ENCODE results near the gene SIPA1L2.

The SIPA1L2 gene

DNA sequence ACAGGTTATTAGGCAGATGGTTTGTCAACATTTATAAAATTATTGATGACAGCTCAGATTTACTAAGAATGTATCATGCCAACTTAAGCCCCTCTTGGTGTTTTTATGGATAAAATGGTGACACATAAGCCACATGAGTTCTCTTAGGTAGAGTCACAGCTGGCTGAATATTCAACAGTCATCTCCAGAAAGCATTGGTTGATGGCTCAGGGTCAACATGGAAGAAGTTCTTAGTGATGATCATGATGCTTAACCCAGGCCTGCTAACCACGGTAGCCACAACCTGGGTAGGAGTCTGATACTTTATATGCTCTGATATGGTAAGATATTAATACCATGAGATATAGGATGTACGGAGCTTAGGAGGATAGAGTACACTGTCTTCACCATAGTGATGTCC lies 46.4 kb upstream of the SIPA1L2 start:
- no peak for TF ChIP-seq CTCF (IDR thresholded peaks at IDR 0.05; ENCODE audit: insufficient read depth, low read length)
- TF ChIP-seq SPI1 (IDR thresholded peaks at IDR 0.05; ENCODE audit: borderline replicate concordance, low read depth) = no peak
- TF ChIP-seq POLR2AphosphoS5 (IDR thresholded peaks at IDR 0.05; ENCODE audit: low read depth) = no peak
- TF ChIP-seq, protein P1, sequence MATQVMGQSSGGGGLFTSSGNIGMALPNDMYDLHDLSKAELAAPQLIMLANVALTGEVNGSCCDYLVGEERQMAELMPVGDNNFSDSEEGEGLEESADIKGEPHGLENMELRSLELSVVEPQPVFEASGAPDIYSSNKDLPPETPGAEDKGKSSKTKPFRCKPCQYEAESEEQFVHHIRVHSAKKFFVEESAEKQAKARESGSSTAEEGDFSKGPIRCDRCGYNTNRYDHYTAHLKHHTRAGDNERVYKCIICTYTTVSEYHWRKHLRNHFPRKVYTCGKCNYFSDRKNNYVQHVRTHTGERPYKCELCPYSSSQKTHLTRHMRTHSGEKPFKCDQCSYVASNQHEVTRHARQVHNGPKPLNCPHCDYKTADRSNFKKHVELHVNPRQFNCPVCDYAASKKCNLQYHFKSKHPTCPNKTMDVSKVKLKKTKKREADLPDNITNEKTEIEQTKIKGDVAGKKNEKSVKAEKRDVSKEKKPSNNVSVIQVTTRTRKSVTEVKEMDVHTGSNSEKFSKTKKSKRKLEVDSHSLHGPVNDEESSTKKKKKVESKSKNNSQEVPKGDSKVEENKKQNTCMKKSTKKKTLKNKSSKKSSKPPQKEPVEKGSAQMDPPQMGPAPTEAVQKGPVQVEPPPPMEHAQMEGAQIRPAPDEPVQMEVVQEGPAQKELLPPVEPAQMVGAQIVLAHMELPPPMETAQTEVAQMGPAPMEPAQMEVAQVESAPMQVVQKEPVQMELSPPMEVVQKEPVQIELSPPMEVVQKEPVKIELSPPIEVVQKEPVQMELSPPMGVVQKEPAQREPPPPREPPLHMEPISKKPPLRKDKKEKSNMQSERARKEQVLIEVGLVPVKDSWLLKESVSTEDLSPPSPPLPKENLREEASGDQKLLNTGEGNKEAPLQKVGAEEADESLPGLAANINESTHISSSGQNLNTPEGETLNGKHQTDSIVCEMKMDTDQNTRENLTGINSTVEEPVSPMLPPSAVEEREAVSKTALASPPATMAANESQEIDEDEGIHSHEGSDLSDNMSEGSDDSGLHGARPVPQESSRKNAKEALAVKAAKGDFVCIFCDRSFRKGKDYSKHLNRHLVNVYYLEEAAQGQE (IDR thresholded peaks at IDR 0.05; ENCODE audit: insufficient replicate concordance, low read depth) = no peak
- TF ChIP-seq GABPA (IDR thresholded peaks at IDR 0.05; ENCODE audit: low read depth) = no peak
- no peak overlapping the region for H3K27ac ChIP-seq (replicated peaks)
- DNase-seq (ENCODE audit: low read depth in 1 of 2, low spot score in 1 of 2) = no peak
- H3K4me3 ChIP-seq (replicated peaks; ENCODE audit: insufficient read depth, low read length) = no peak overlapping the region
- no peaks in the 10 kb centered on the region for H3K27me3 ChIP-seq (ENCODE audit: insufficient read depth, poor library complexity, severe bottlenecking)

- H3K27me3 ChIP-seq (ENCODE audit: insufficient read depth, poor library complexity, severe bottlenecking) = no peaks in the 10 kb centered on the region
- no peak overlapping the region for H3K27ac ChIP-seq (replicated peaks)
- no peak for TF ChIP-seq CTCF (IDR thresholded peaks at IDR 0.05; ENCODE audit: insufficient read depth, low read length)
- H3K4me3 ChIP-seq (replicated peaks; ENCODE audit: insufficient read depth, low read length) = no peak overlapping the region
- DNase-seq (ENCODE audit: low read depth in 1 of 2, low spot score in 1 of 2) = no peak
These were observed 46.0 kb upstream of the SIPA1L2 start for GRCh38 chr1:232675898-232676297.

DNA sequence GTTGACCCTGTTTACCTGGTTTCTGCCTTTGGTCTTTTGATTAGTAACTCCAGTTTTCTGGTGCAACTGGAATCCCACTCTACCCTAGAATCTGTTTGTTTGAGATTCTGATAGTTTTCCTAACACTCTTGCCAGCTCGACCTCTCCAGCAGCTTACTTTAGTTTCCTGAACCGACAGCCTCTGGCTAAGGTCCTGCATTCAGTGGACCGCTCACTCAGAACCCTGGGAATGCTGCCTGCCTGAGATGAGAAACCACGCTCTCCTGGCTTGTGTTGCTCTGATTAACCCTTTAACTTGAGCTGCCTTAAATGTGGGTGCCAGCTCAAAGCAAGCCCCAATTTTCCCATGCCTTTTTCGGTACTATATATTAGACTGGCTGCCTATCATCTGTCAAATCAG lies 45.3 kb upstream of the SIPA1L2 start:
- no peak for DNase-seq (ENCODE audit: low read depth in 1 of 2, low spot score in 1 of 2)
- H3K27ac ChIP-seq (replicated peaks) = no peak overlapping the region
- TF ChIP-seq, protein P1 (IDR thresholded peaks at IDR 0.05; ENCODE audit: insufficient replicate concordance, low read depth) = no peak
- TF ChIP-seq POLR2AphosphoS5 (IDR thresholded peaks at IDR 0.05; ENCODE audit: low read depth) (no peak), CTCF (IDR thresholded peaks at IDR 0.05; ENCODE audit: insufficient read depth, low read length) (no peak), GABPA (IDR thresholded peaks at IDR 0.05; ENCODE audit: low read depth) (no peak), SPI1 (IDR thresholded peaks at IDR 0.05; ENCODE audit: borderline replicate concordance, low read depth) (no peak)
- no peak overlapping the region for H3K4me3 ChIP-seq (replicated peaks; ENCODE audit: insufficient read depth, low read length)
- no peaks in the 10 kb centered on the region for H3K27me3 ChIP-seq (ENCODE audit: insufficient read depth, poor library complexity, severe bottlenecking)

DNA sequence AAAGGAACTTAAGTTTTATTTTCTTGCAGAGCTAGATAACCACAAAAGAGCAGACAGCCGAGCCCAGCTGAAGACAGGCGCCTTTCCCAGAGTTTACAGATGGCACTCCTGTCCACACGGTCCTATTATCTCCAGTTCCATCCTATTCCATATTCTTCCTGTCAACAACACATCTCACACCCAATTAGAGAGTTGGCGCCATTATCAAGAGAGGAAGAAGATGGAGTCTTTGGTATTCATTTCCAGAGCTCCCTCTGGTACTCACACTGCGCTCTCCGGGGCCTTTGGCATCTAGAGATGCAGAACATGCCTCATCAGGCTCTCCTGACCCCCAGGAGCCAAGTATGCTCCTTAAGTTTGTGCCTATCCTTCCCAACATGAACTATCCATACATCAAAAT lies 43.3 kb upstream of the SIPA1L2 start:
- Histone ChIP-seq H3K27me3 (ENCODE audit: insufficient read depth, poor library complexity, severe bottlenecking) (no peaks in the 10 kb centered on the region), H3K4me3 (replicated peaks; ENCODE audit: insufficient read depth, low read length) (no peak overlapping the region), H3K27ac (replicated peaks) (no peak overlapping the region)
- DNase-seq (ENCODE audit: low read depth in 1 of 2, low spot score in 1 of 2) = no peak
- TF ChIP-seq POLR2AphosphoS5 (IDR thresholded peaks at IDR 0.05; ENCODE audit: low read depth) (no peak), GABPA (IDR thresholded peaks at IDR 0.05; ENCODE audit: low read depth) (no peak), SPI1 (IDR thresholded peaks at IDR 0.05; ENCODE audit: borderline replicate concordance, low read depth) (no peak), CTCF (IDR thresholded peaks at IDR 0.05; ENCODE audit: insufficient read depth, low read length) (no peak)
- TF ChIP-seq, protein P1 (IDR thresholded peaks at IDR 0.05; ENCODE audit: insufficient replicate concordance, low read depth) = no peak

Measured in HL-60 (cell line).